DND-41 (cell line): Measurements from ENCODE around the gene MYL1.

Experiments used
- CTCF ChIP-seq: IDR thresholded peaks from 2 replicates; pipeline ENCODE4 v1.5.1; 2012; ENCODE audit warnings: borderline replicate concordance, low read length, moderate library complexity, mild to moderate bottlenecking; ENCODE audit not compliant: poor library complexity, severe bottlenecking; ENCODE audit errors: extremely low read depth
- EZH2 ChIP-seq: IDR thresholded peaks from 3 replicates; pipeline ENCODE4 v1.6.1; 2012; ENCODE audit warnings: borderline replicate concordance, low read depth, mild to moderate bottlenecking, moderate library complexity, low read length, inconsistent platforms; ENCODE audit not compliant: severe bottlenecking

GRCh38 chr2:210318891-210319290 is 3.9 kb upstream of the MYL1 start:
- no peak for TF ChIP-seq CTCF
- TF ChIP-seq EZH2: no peak
